ENCODE results near the gene TLL2. TPM values are rescaled to one million over a fixed set of nuclear protein-coding genes. Genes with fewer than 3 reads are reported as not detected.
A peak's percentile ranks its signal among the peaks of the same experiment; 100 is the strongest.

The TLL2 gene
- total RNA-seq, 1 experiment from 2014 or later, result 0.18 TPM

GRCh38 chr10:96516337-96516736 lies 2.6 kb upstream of the TLL2 start:
- Histone ChIP-seq H3F3A (ENCODE audit: low read length, unreplicated experiment) (no peaks in the 10 kb centered on the region), H3K9ac (ENCODE audit: low read length) (no peak overlapping the region), H3K4me1 (ENCODE audit: insufficient read depth, low read length) (peaks cover 18% of the 10 kb centered on the region), H3K36me3 (ENCODE audit: low read depth, low read length) (peaks cover 6% of the 10 kb centered on the region; the same call in 1 of the 2 replicates), H4K20me1 (ENCODE audit: low read length) (no peaks in the 10 kb centered on the region), H3K4me2 (ENCODE audit: low read length) (no peak overlapping the region), H3K79me2 (ENCODE audit: low read length) (no peaks in the 10 kb centered on the region), H3K9me2 (replicated peaks; ENCODE audit: low read length) (no peaks in the 10 kb centered on the region), H3K27me3 (ENCODE audit: low read length) (peaks cover 18% of the 10 kb centered on the region), H2AFZ (ENCODE audit: low read length) (no peak overlapping the region), H3K27ac (ENCODE audit: low read length) (no peak overlapping the region), H3K4me3 (ENCODE audit: low read length) (no peak overlapping the region), H3K9me3 (ENCODE audit: low read length) (no peaks in the 10 kb centered on the region)
- ATAC-seq (no peak), DNase-seq (no peak)
- BruUV-seq (replicated peaks), result no TSS peak
- ChIA-PET CTCF (no interaction called here), POLR2A (ENCODE audit: unreplicated experiment) (no interaction called here)
- intact Hi-C loops (cut with micrococcal nuclease), result no loop called here
- TF ChIP-seq, protein P1, sequence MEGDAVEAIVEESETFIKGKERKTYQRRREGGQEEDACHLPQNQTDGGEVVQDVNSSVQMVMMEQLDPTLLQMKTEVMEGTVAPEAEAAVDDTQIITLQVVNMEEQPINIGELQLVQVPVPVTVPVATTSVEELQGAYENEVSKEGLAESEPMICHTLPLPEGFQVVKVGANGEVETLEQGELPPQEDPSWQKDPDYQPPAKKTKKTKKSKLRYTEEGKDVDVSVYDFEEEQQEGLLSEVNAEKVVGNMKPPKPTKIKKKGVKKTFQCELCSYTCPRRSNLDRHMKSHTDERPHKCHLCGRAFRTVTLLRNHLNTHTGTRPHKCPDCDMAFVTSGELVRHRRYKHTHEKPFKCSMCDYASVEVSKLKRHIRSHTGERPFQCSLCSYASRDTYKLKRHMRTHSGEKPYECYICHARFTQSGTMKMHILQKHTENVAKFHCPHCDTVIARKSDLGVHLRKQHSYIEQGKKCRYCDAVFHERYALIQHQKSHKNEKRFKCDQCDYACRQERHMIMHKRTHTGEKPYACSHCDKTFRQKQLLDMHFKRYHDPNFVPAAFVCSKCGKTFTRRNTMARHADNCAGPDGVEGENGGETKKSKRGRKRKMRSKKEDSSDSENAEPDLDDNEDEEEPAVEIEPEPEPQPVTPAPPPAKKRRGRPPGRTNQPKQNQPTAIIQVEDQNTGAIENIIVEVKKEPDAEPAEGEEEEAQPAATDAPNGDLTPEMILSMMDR (conservative IDR thresholded peaks at IDR 0.05; ENCODE audit: low read depth, low read length), result no peak

- Histone ChIP-seq H4K20me1 (ENCODE audit: low read length) (no peaks in the 10 kb centered on the region), H3K9me2 (replicated peaks; ENCODE audit: low read length) (no peaks in the 10 kb centered on the region), H3K9me3 (ENCODE audit: low read length) (no peaks in the 10 kb centered on the region), H3K4me2 (ENCODE audit: low read length) (peak overlapping the region; percentile 95), H3K9ac (ENCODE audit: low read length) (no peak overlapping the region), H2AFZ (ENCODE audit: low read length) (peak overlapping the region; percentile 74), H3K27me3 (ENCODE audit: low read length) (peaks cover 18% of the 10 kb centered on the region), H3K79me2 (ENCODE audit: low read length) (no peaks in the 10 kb centered on the region), H3K4me1 (ENCODE audit: insufficient read depth, low read length) (peaks cover 18% of the 10 kb centered on the region), H3K36me3 (ENCODE audit: low read depth, low read length) (0 out of 2 replicates have a peak, but pooled peaks cover 2% of the 10 kb centered on the region), H3K27ac (ENCODE audit: low read length) (no peak overlapping the region), H3F3A (ENCODE audit: low read length, unreplicated experiment) (no peaks in the 10 kb centered on the region), H3K4me3 (ENCODE audit: low read length) (peak overlapping the region; percentile 69)
- POLR2A ChIA-PET (ENCODE audit: unreplicated experiment), result no interaction called here
- no peak for DNase-seq
- CTCF ChIA-PET, result interaction anchor here (1.1 to 1.2 kb wide), 2 partner anchors 20 to 22 kb away, joined by 3 read pairs; no protein-coding TSS in a partner anchor
- no TSS peak for BruUV-seq (replicated peaks)
- ATAC-seq, result no peak
- intact Hi-C loops (cut with micrococcal nuclease), result loop anchor here (5.0 kb wide), 1 partner anchor 136 kb away; no protein-coding TSS in a partner anchor
- no peak for TF ChIP-seq EZH2phosphoT487 (IDR thresholded peaks at IDR 0.05; ENCODE audit: borderline replicate concordance, low read length)
- TF ChIP-seq EZH2 (IDR thresholded peaks at IDR 0.05; ENCODE audit: low read length, unreplicated experiment), result no peak
- TF ChIP-seq, protein P1 (conservative IDR thresholded peaks at IDR 0.05; ENCODE audit: low read depth, low read length), result no peak
These were observed 425 bp downstream of the TLL2 start for GRCh38 chr10:96513305-96513697.

GRCh38 chr10:96512524-96513304 lies 1.0 kb downstream of the TLL2 start:
- peaks cover 18% of the 10 kb centered on the region for H3K27me3 ChIP-seq (ENCODE audit: low read length)
- H3K4me3 ChIP-seq (ENCODE audit: low read length), result peak overlapping the region; percentile 69
- no peak for TF ChIP-seq EZH2 (IDR thresholded peaks at IDR 0.05; ENCODE audit: low read length, unreplicated experiment)
- TF ChIP-seq EZH2phosphoT487 (IDR thresholded peaks at IDR 0.05; ENCODE audit: borderline replicate concordance, low read length), result no peak
- TF ChIP-seq, protein P1 (conservative IDR thresholded peaks at IDR 0.05; ENCODE audit: low read depth, low read length), result no peak
- peak; percentile 25 for ATAC-seq
- no peak overlapping the region for H3K9ac ChIP-seq (ENCODE audit: low read length)
- H2AFZ ChIP-seq (ENCODE audit: low read length), result peak overlapping the region; percentile 74
- H3K9me2 ChIP-seq (replicated peaks; ENCODE audit: low read length), result no peaks in the 10 kb centered on the region
- no peaks in the 10 kb centered on the region for H3F3A ChIP-seq (ENCODE audit: low read length, unreplicated experiment)
- peak overlapping the region; percentile 95 for H3K4me2 ChIP-seq (ENCODE audit: low read length)
- intact Hi-C loops (cut with micrococcal nuclease), result loop anchor here (5.0 kb wide), 1 partner anchor 135 kb away; no protein-coding TSS in a partner anchor
- no peak overlapping the region for H3K27ac ChIP-seq (ENCODE audit: low read length)
- ChIA-PET POLR2A (ENCODE audit: unreplicated experiment) (no interaction called here), CTCF (interaction anchor here (1.1 to 1.2 kb wide), 2 partner anchors 21 kb away, joined by 3 read pairs; no protein-coding TSS in a partner anchor)
- no TSS peak for BruUV-seq (replicated peaks)
- DNase-seq, result no peak
- H3K9me3 ChIP-seq (ENCODE audit: low read length), result no peaks in the 10 kb centered on the region
- H4K20me1 ChIP-seq (ENCODE audit: low read length), result no peaks in the 10 kb centered on the region
- H3K79me2 ChIP-seq (ENCODE audit: low read length), result no peaks in the 10 kb centered on the region
- H3K36me3 ChIP-seq (ENCODE audit: low read depth, low read length), result no peaks in the 10 kb centered on the region
- H3K4me1 ChIP-seq (ENCODE audit: insufficient read depth, low read length), result peaks cover 18% of the 10 kb centered on the region
